ENCODE results near the gene TRAF3.

Gene TRAF3

DNA sequence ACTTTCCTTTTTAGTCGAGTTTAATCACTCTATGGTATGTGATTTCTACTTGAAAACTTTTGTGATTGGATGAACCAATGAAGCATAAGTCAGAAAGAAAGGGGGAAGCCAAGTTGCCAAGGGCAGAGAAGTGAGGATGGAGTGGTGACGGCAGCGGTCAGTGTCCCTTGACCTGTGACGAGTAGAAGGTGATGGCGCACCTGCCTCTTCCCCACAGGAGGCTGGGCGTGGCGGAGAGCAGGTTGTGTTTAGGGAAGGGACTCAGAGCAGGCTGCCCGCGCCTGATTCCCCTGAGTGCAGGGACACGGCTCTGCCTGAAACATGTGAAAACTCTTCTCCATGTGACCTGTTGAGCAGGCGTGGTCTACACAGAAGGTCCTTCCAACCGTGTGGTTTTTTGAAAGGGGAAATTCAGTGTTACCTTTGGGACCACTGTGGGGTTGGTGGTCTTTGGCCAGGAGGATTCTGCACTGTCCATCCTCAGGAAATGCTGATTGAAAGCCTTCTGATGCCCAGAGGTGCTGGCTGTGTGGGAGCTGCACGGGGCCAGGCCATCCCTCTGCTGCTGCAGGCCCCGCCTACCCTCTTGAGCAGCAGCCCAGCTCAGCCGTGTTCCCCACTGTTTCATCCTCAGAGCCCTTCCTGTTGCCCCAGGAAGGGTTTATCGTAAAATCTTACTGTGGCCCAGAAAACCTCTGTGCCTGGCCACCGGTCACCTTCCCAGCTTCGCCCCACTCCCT, 121.7 kb downstream of the TRAF3 start:
- Histone ChIP-seq H3K27me3 (ENCODE audit: control insufficient read depth in 1 of 2, insufficient read depth in 2 of 2, low read length in 2 of 2) (no peaks in the 10 kb centered on the region), H3K9ac (ENCODE audit: low read depth in 1 of 2, low read length in 2 of 2) (no peak overlapping the region), H3K36me3 (ENCODE audit: control insufficient read depth in 1 of 2, insufficient read depth in 2 of 2, low read length in 2 of 2) (peaks cover 12 to 62% of the 10 kb centered on the region in 2 donors), H3K27ac (ENCODE audit: low read depth, low read length) (no peak overlapping the region), H3K4me3 (ENCODE audit: low read depth in 1 of 2, low read length in 2 of 2) (no peak overlapping the region), H3K9me3 (ENCODE audit: control insufficient read depth in 1 of 2, low read length in 2 of 2) (no peaks in the 10 kb centered on the region), H3K4me1 (ENCODE audit: control insufficient read depth in 1 of 2, insufficient read depth in 2 of 2, low read length in 2 of 2) (peaks cover 0 to 14% of the 10 kb centered on the region in 2 donors)

DNA sequence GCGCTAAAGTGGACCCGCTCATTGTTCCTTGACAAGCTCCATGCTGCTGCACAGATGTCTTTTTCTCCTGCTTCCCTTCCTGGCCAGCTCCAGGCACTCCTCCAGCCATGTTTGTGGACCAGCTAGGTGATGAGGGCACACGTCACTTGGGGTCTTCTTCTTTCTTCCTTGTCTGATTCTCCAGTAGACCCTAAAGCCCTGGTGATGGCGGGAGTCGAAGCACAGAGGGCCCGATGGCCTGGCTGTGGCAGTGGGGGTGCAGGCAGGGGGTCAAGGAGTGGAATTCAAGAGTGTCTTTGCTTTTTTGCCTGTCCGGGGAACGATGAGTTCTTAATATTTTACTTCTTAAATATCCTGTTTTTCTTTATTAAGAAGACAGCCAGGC, 122.3 kb downstream of the TRAF3 start:
- Histone ChIP-seq H3K9me3 (ENCODE audit: control insufficient read depth in 1 of 2, low read length in 2 of 2) (no peaks in the 10 kb centered on the region), H3K27ac (ENCODE audit: low read depth, low read length) (no peak overlapping the region), H3K4me3 (ENCODE audit: low read depth in 1 of 2, low read length in 2 of 2) (no peak overlapping the region), H3K36me3 (ENCODE audit: control insufficient read depth in 1 of 2, insufficient read depth in 2 of 2, low read length in 2 of 2) (peaks cover 12 to 64% of the 10 kb centered on the region in 2 donors), H3K27me3 (ENCODE audit: control insufficient read depth in 1 of 2, insufficient read depth in 2 of 2, low read length in 2 of 2) (no peaks in the 10 kb centered on the region), H3K9ac (ENCODE audit: low read depth in 1 of 2, low read length in 2 of 2) (no peak overlapping the region), H3K4me1 (ENCODE audit: control insufficient read depth in 1 of 2, insufficient read depth in 2 of 2, low read length in 2 of 2) (peaks cover 0 to 14% of the 10 kb centered on the region in 2 donors)

DNA sequence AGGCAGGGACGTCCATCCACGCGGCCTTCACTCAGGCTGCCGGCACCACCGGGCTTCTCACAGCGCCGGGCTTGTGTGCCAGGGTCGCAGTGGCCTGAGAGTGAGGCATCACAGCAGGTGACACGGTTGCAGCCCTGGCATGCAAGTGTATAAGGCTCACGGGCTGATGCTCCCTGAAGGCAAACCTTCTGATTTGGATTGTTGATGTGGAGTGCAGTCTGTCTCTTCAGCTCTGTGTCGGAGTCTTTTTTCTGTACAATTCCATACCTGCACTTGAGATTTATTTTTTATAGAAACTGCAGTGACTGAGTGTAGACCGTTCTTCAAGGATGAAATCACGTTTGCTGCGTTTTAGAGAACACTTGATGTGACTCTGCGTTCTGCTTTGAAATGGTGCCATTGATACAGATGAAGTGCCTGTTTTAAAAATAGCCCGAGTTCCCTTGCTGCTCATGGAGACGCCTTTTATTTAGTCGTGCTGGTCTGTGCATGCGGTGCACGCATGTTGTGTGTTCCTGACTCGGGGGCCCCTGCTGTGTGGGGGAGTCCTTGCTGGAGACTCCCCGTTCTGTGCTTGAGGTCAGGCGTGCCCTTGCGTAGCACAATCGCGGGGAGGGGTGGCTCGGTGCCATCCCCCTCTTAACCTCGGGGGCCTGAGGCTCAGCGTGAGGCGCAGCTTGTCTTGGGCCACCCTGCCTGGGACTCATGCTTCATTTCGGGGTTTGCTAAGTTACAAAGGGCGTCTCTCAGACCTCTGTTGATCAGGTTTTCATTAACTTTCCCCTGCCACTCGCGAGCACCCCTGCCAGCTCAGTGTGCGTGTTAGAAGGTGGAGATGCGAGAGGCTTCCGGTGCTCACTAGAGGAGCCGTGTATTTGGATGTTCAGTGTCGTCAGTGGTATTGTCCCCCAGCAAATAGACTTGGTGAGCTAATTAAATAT, 123.7 kb downstream of the TRAF3 start:
- peaks cover 13 to 62% of the 10 kb centered on the region in 2 donors for H3K36me3 ChIP-seq (ENCODE audit: control insufficient read depth in 1 of 2, insufficient read depth in 2 of 2, low read length in 2 of 2)
- H3K27me3 ChIP-seq (ENCODE audit: control insufficient read depth in 1 of 2, insufficient read depth in 2 of 2, low read length in 2 of 2): no peaks in the 10 kb centered on the region
- peaks cover 0 to 14% of the 10 kb centered on the region in 2 donors for H3K4me1 ChIP-seq (ENCODE audit: control insufficient read depth in 1 of 2, insufficient read depth in 2 of 2, low read length in 2 of 2)
- H3K9ac ChIP-seq (ENCODE audit: low read depth in 1 of 2, low read length in 2 of 2): no peak overlapping the region
- H3K27ac ChIP-seq (ENCODE audit: low read depth, low read length): no peak overlapping the region
- no peak overlapping the region for H3K4me3 ChIP-seq (ENCODE audit: low read depth in 1 of 2, low read length in 2 of 2)
- no peaks in the 10 kb centered on the region for H3K9me3 ChIP-seq (ENCODE audit: control insufficient read depth in 1 of 2, low read length in 2 of 2)

- H3K27ac ChIP-seq (ENCODE audit: low read depth, low read length): no peak overlapping the region
- no peaks in the 10 kb centered on the region for H3K9me3 ChIP-seq (ENCODE audit: control insufficient read depth in 1 of 2, low read length in 2 of 2)
- H3K36me3 ChIP-seq (ENCODE audit: control insufficient read depth in 1 of 2, insufficient read depth in 2 of 2, low read length in 2 of 2): peaks cover 13 to 62% of the 10 kb centered on the region in 2 donors
- no peaks in the 10 kb centered on the region for H3K27me3 ChIP-seq (ENCODE audit: control insufficient read depth in 1 of 2, insufficient read depth in 2 of 2, low read length in 2 of 2)
- peaks cover 0 to 14% of the 10 kb centered on the region in 2 donors for H3K4me1 ChIP-seq (ENCODE audit: control insufficient read depth in 1 of 2, insufficient read depth in 2 of 2, low read length in 2 of 2)
- no peak overlapping the region for H3K9ac ChIP-seq (ENCODE audit: low read depth in 1 of 2, low read length in 2 of 2)
- no peak overlapping the region for H3K4me3 ChIP-seq (ENCODE audit: low read depth in 1 of 2, low read length in 2 of 2)
Observed at GRCh38 chr14:102901633-102902032, 124.4 kb downstream of the TRAF3 start.

DNA sequence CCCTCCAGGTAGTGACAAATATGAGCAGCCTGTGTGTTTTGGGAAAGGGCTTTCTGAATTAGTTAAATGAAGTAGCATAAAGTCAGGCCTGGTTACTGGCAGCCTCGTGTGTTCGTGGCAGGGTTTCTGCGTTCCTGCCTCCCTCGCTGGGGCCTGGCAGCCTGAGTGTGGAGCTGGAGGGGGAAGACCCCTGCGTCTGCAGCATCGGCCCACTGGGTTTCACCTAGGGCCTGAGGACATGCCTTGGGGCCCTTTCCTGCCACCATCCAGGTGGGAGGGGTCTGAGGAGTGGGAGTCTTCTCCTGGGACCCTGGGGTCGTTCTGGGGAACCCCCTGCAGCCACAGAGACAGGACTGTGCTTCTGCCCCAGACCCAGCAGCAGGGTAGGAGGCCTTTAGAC, 124.8 kb downstream of the TRAF3 start:
- Histone ChIP-seq H3K27ac (ENCODE audit: low read depth, low read length) (no peak overlapping the region), H3K9me3 (ENCODE audit: control insufficient read depth in 1 of 2, low read length in 2 of 2) (no peaks in the 10 kb centered on the region), H3K9ac (ENCODE audit: low read depth in 1 of 2, low read length in 2 of 2) (no peak overlapping the region), H3K27me3 (ENCODE audit: control insufficient read depth in 1 of 2, insufficient read depth in 2 of 2, low read length in 2 of 2) (no peaks in the 10 kb centered on the region), H3K4me1 (ENCODE audit: control insufficient read depth in 1 of 2, insufficient read depth in 2 of 2, low read length in 2 of 2) (peaks cover 0 to 14% of the 10 kb centered on the region in 2 donors), H3K36me3 (ENCODE audit: control insufficient read depth in 1 of 2, insufficient read depth in 2 of 2, low read length in 2 of 2) (peaks cover 13 to 65% of the 10 kb centered on the region in 2 donors), H3K4me3 (ENCODE audit: low read depth in 1 of 2, low read length in 2 of 2) (no peak overlapping the region)

- Histone ChIP-seq H3K36me3 (ENCODE audit: control insufficient read depth in 1 of 2, insufficient read depth in 2 of 2, low read length in 2 of 2) (peaks cover 10 to 66% of the 10 kb centered on the region in 2 donors), H3K4me1 (ENCODE audit: control insufficient read depth in 1 of 2, insufficient read depth in 2 of 2, low read length in 2 of 2) (peaks cover 0 to 14% of the 10 kb centered on the region in 2 donors), H3K27ac (ENCODE audit: low read depth, low read length) (no peak overlapping the region)
Observed at GRCh38 chr14:102902523-102903247, 125.4 kb downstream of the TRAF3 start.

GRCh38 chr14:102903248-102903888, 126.1 kb downstream of the TRAF3 start:
- Histone ChIP-seq H3K4me3 (ENCODE audit: low read depth in 1 of 2, low read length in 2 of 2) (no peak overlapping the region), H3K27ac (ENCODE audit: low read depth, low read length) (no peak overlapping the region), H3K4me1 (ENCODE audit: control insufficient read depth in 1 of 2, insufficient read depth in 2 of 2, low read length in 2 of 2) (peaks cover 0 to 14% of the 10 kb centered on the region in 2 donors), H3K9ac (ENCODE audit: low read depth in 1 of 2, low read length in 2 of 2) (no peak overlapping the region), H3K27me3 (ENCODE audit: control insufficient read depth in 1 of 2, insufficient read depth in 2 of 2, low read length in 2 of 2) (no peaks in the 10 kb centered on the region), H3K9me3 (ENCODE audit: control insufficient read depth in 1 of 2, low read length in 2 of 2) (no peaks in the 10 kb centered on the region), H3K36me3 (ENCODE audit: control insufficient read depth in 1 of 2, insufficient read depth in 2 of 2, low read length in 2 of 2) (peaks cover 8 to 64% of the 10 kb centered on the region in 2 donors)

More at GRCh38 chr14:102902523-102903247, 125.4 kb downstream of the TRAF3 start:
- H3K27me3 ChIP-seq (ENCODE audit: control insufficient read depth in 1 of 2, insufficient read depth in 2 of 2, low read length in 2 of 2): no peaks in the 10 kb centered on the region
- no peak overlapping the region for H3K4me3 ChIP-seq (ENCODE audit: low read depth in 1 of 2, low read length in 2 of 2)
- no peaks in the 10 kb centered on the region for H3K9me3 ChIP-seq (ENCODE audit: control insufficient read depth in 1 of 2, low read length in 2 of 2)
- no peak overlapping the region for H3K9ac ChIP-seq (ENCODE audit: low read depth in 1 of 2, low read length in 2 of 2)

GRCh38 chr14:102903889-102904512, 126.8 kb downstream of the TRAF3 start:
- no peak overlapping the region for H3K4me3 ChIP-seq (ENCODE audit: low read depth in 1 of 2, low read length in 2 of 2)
- no peak overlapping the region for H3K9ac ChIP-seq (ENCODE audit: low read depth in 1 of 2, low read length in 2 of 2)
- H3K36me3 ChIP-seq (ENCODE audit: control insufficient read depth in 1 of 2, insufficient read depth in 2 of 2, low read length in 2 of 2): peaks cover 8 to 62% of the 10 kb centered on the region in 2 donors
- H3K27me3 ChIP-seq (ENCODE audit: control insufficient read depth in 1 of 2, insufficient read depth in 2 of 2, low read length in 2 of 2): no peaks in the 10 kb centered on the region
- H3K9me3 ChIP-seq (ENCODE audit: control insufficient read depth in 1 of 2, low read length in 2 of 2): no peaks in the 10 kb centered on the region
- no peak overlapping the region for H3K27ac ChIP-seq (ENCODE audit: low read depth, low read length)
- peaks cover 0 to 9% of the 10 kb centered on the region in 2 donors for H3K4me1 ChIP-seq (ENCODE audit: control insufficient read depth in 1 of 2, insufficient read depth in 2 of 2, low read length in 2 of 2)

All from duodenal mucosa (tissue), 2 donors.